DND-41 (cell line): ENCODE measurements around the gene FREM2.

Source experiments
- ATAC-seq: fragments of 200-7000 bp; cut with Tn5 transposase; 3 replicates; pipeline ENCODE4 v1.9.1; 2021; ENCODE audit warnings: low read depth; ENCODE audit not compliant: insufficient read depth
- DNase-seq: peaks from one replicate; pipeline ENCODE4 v3.0.0-alpha.2; 2020
- H2AFZ ChIP-seq: 2 replicates; pipeline ENCODE4 v1.6.0; 2012; ENCODE audit warnings: low read depth, low read length
- H3K27ac ChIP-seq: 2 replicates; pipeline ENCODE4 v1.5.1; 2012; ENCODE audit warnings: low read length, inconsistent platforms
- H3K27me3 ChIP-seq: fragments of 200-600 bp; sonication (generic); 2 replicates; pipeline ENCODE4 v1.6.0; 2012; ENCODE audit warnings: low read length, mild to moderate bottlenecking, inconsistent platforms; ENCODE audit not compliant: insufficient read depth, poor library complexity
- H3K36me3 ChIP-seq: 2 replicates; pipeline ENCODE4 v1.5.1; 2012; ENCODE audit warnings: low read length, inconsistent platforms; ENCODE audit not compliant: insufficient read depth
- H3K4me1 ChIP-seq: 2 replicates; pipeline ENCODE4 v1.5.1; 2012; ENCODE audit warnings: mild to moderate bottlenecking, low read length; ENCODE audit not compliant: insufficient read depth
- H3K4me2 ChIP-seq: 2 replicates; pipeline ENCODE4 v1.6.0; 2012; ENCODE audit warnings: mild to moderate bottlenecking, moderate library complexity, low read length, inconsistent platforms; ENCODE audit not compliant: insufficient read depth
- H3K4me3 ChIP-seq, 2 experiments: fragments of 200-600 bp in 1 of 2; shearing (Covaris generic) in 1 of 2; 2 replicates each; pipeline ENCODE4 v1.5.1; 2012 to 2016; ENCODE audit warnings: inconsistent platforms in 2 of 2, low read length in 2 of 2, mild to moderate bottlenecking in 2 of 2, low read depth in 1 of 2, moderate library complexity in 1 of 2
- H3K79me2 ChIP-seq: 2 replicates; pipeline ENCODE4 v1.6.0; 2012; ENCODE audit warnings: low read length, inconsistent platforms; ENCODE audit not compliant: insufficient read depth
- H3K9ac ChIP-seq: 2 replicates; pipeline ENCODE4 v1.6.0; 2012; ENCODE audit warnings: low read depth, mild to moderate bottlenecking, inconsistent platforms, low read length, moderate library complexity
- H3K9me3 ChIP-seq: 2 replicates; pipeline ENCODE4 v1.5.1; 2012; ENCODE audit warnings: low read length, moderate library complexity, mild to moderate bottlenecking, inconsistent platforms; ENCODE audit not compliant: insufficient read depth, severe bottlenecking
- H4K20me1 ChIP-seq: 2 replicates; pipeline ENCODE4 v1.6.0; 2012; ENCODE audit warnings: low read length; ENCODE audit not compliant: insufficient read depth
- CTCF ChIP-seq: IDR thresholded peaks from 2 replicates; pipeline ENCODE4 v1.5.1; 2012; ENCODE audit warnings: borderline replicate concordance, low read length, moderate library complexity, mild to moderate bottlenecking; ENCODE audit not compliant: poor library complexity, severe bottlenecking; ENCODE audit errors: extremely low read depth
- EZH2 ChIP-seq: IDR thresholded peaks from 3 replicates; pipeline ENCODE4 v1.6.1; 2012; ENCODE audit warnings: borderline replicate concordance, low read depth, mild to moderate bottlenecking, moderate library complexity, low read length, inconsistent platforms; ENCODE audit not compliant: severe bottlenecking

FREM2 gene

GRCh38 chr13:38905081-38905480 lies 218.2 kb downstream of the FREM2 start:
- Histone ChIP-seq H3K9ac (no peak overlapping the region), H3K27me3 (no peaks in the 10 kb centered on the region), H2AFZ (no peak overlapping the region), H3K9me3 (no peaks in the 10 kb centered on the region), H3K4me3 (no peak overlapping the region), H3K27ac (no peak overlapping the region), H4K20me1 (no peaks in the 10 kb centered on the region), H3K79me2 (no peaks in the 10 kb centered on the region), H3K4me1 (no peaks in the 10 kb centered on the region), H3K36me3 (no peaks in the 10 kb centered on the region), H3K4me2 (no peak overlapping the region)
- ATAC-seq (no peak), DNase-seq (no peak)
- TF ChIP-seq EZH2, result no peak
- TF ChIP-seq CTCF, result no peak

- no peaks in the 10 kb centered on the region for H3K36me3 ChIP-seq
- H3K9ac ChIP-seq, result no peak overlapping the region
- H3K9me3 ChIP-seq, result no peaks in the 10 kb centered on the region
- no peak overlapping the region for H3K4me2 ChIP-seq
- ATAC-seq (no peak), DNase-seq (no peak)
- no peak overlapping the region for H3K27ac ChIP-seq
- H4K20me1 ChIP-seq, result no peaks in the 10 kb centered on the region
- TF ChIP-seq CTCF (no peak), EZH2 (no peak)
- H2AFZ ChIP-seq, result no peak overlapping the region
- H3K4me1 ChIP-seq, result no peaks in the 10 kb centered on the region
- no peaks in the 10 kb centered on the region for H3K27me3 ChIP-seq
- no peak overlapping the region for H3K4me3 ChIP-seq
- H3K79me2 ChIP-seq, result no peaks in the 10 kb centered on the region
Observed at GRCh38 chr13:38905861-38906260, 219.0 kb downstream of the FREM2 start.

- no peak for DNase-seq
- Histone ChIP-seq H3K4me2 (no peak overlapping the region), H4K20me1 (no peaks in the 10 kb centered on the region), H3K36me3 (no peaks in the 10 kb centered on the region), H3K9ac (no peak overlapping the region), H3K9me3 (no peaks in the 10 kb centered on the region), H3K79me2 (no peaks in the 10 kb centered on the region), H3K4me1 (no peaks in the 10 kb centered on the region), H3K27ac (no peak overlapping the region), H3K4me3 (no peak overlapping the region), H3K27me3 (no peaks in the 10 kb centered on the region), H2AFZ (no peak overlapping the region)
- TF ChIP-seq EZH2, result no peak
- no peak for TF ChIP-seq CTCF
- ATAC-seq, result no peak
Observed at GRCh38 chr13:38908574-38908973, 221.7 kb downstream of the FREM2 start.

- no peak for DNase-seq
- H2AFZ ChIP-seq, result no peak overlapping the region
- no peak for ATAC-seq
Observed at GRCh38 chr13:38914070-38914469, 227.2 kb downstream of the FREM2 start.

More at GRCh38 chr13:38914070-38914469, 227.2 kb downstream of the FREM2 start:
- H3K27ac ChIP-seq, result no peak overlapping the region
- H3K36me3 ChIP-seq, result no peaks in the 10 kb centered on the region
- no peaks in the 10 kb centered on the region for H3K9me3 ChIP-seq
- H3K4me1 ChIP-seq, result no peaks in the 10 kb centered on the region
- H3K4me3 ChIP-seq, result no peak overlapping the region
- H3K27me3 ChIP-seq, result no peaks in the 10 kb centered on the region
- no peak overlapping the region for H3K9ac ChIP-seq
- TF ChIP-seq EZH2 (no peak), CTCF (no peak)
- H3K79me2 ChIP-seq, result no peaks in the 10 kb centered on the region
- H4K20me1 ChIP-seq, result no peaks in the 10 kb centered on the region
- no peak overlapping the region for H3K4me2 ChIP-seq
